ENCODE measurements around the gene ORC5.
"Not testable (repeated sequence)": the region's sequence is repeated elsewhere in the genome, so short reads cannot be mapped to it uniquely, and the experiment has no call there.

Gene ORC5

DNA sequence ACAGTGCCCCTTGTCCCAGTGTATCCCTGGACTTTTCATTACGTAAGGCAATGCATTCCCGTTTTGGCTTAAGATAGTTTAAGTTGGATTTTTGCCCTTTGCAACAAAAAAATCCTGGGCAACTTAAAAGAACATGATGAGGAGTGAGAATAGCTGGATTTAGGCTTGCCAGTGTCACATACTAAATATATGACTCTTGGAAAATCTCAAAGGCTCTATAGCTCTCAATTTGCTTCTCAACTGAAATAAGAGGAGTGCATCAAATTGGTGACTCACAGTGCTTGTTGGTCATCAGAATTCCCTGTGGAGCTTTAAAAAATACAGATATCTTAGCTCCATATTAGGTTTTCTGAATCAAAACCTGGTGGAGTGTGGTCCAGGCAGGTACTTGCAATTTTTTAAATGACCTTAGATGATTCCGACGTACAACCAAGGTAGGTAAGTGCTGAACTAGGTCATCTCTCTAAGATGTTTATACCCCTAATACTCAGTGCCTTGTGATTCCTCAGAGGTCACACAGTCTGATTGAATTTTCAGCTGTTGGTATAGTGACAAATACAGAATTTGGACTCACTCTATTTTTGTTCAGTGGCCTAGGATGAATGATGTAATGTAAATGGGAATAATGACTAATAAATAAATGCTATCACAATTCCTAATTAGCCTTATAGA lies 33.9 kb upstream of the ORC5 start:
- no peak overlapping the region for H3K4me3 ChIP-seq (ENCODE audit: low read length, poor library complexity, severe bottlenecking)
- no peak overlapping the region for H2AFZ ChIP-seq (ENCODE audit: low read length)
- no peaks in the 10 kb centered on the region for H3F3A ChIP-seq (ENCODE audit: low read depth)
- H4K20me1 ChIP-seq (ENCODE audit: insufficient read depth, low read length, poor library complexity, severe bottlenecking): no peaks in the 10 kb centered on the region
- H3K27me3 ChIP-seq (ENCODE audit: insufficient read depth, low read length, poor library complexity, severe bottlenecking): no peaks in the 10 kb centered on the region
- H3K4me2 ChIP-seq (ENCODE audit: low read depth, low read length, poor library complexity, severe bottlenecking): no peak overlapping the region
- no peaks in the 10 kb centered on the region for H3K4me1 ChIP-seq (ENCODE audit: insufficient read depth, low read length, poor library complexity, severe bottlenecking)
- no peaks in the 10 kb centered on the region for H3K36me3 ChIP-seq (ENCODE audit: insufficient read depth, low read length)
- no peaks in the 10 kb centered on the region for H3K9me2 ChIP-seq (replicated peaks; ENCODE audit: low read depth, low read length)
- H3K9me3 ChIP-seq (ENCODE audit: insufficient read depth, low read depth, low read length): no peaks in the 10 kb centered on the region
- TF ChIP-seq EZH2phosphoT487 (IDR thresholded peaks at IDR 0.05; ENCODE audit: borderline replicate concordance): no peak
- TF ChIP-seq, protein P1, sequence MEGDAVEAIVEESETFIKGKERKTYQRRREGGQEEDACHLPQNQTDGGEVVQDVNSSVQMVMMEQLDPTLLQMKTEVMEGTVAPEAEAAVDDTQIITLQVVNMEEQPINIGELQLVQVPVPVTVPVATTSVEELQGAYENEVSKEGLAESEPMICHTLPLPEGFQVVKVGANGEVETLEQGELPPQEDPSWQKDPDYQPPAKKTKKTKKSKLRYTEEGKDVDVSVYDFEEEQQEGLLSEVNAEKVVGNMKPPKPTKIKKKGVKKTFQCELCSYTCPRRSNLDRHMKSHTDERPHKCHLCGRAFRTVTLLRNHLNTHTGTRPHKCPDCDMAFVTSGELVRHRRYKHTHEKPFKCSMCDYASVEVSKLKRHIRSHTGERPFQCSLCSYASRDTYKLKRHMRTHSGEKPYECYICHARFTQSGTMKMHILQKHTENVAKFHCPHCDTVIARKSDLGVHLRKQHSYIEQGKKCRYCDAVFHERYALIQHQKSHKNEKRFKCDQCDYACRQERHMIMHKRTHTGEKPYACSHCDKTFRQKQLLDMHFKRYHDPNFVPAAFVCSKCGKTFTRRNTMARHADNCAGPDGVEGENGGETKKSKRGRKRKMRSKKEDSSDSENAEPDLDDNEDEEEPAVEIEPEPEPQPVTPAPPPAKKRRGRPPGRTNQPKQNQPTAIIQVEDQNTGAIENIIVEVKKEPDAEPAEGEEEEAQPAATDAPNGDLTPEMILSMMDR (conservative IDR thresholded peaks at IDR 0.05; ENCODE audit: low read length): no peak
- H3K9ac ChIP-seq (ENCODE audit: low read depth, low read length, poor library complexity, severe bottlenecking): no peak overlapping the region
- H3K79me2 ChIP-seq (ENCODE audit: insufficient read depth, low read length): no peaks in the 10 kb centered on the region

DNA sequence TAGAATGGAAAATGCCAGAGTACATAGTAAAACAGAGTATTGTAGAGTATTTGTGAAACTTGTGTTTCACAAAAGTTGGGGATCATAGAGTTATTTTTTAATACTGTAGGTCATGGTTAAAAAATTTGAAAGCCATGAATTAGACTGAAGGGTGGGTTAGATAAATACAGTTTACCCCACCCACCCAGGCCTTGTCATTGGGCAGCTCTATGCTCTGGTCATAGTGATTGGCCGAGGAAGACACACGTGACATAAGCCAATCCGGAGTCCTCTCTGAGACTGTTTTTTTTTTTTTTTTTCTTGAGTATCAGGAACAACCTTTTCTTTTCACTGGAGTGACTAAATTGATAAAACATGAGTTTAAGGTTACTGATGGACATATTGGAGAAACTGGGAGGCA lies 33.3 kb upstream of the ORC5 start:
- no peak overlapping the region for H3K9ac ChIP-seq (ENCODE audit: low read depth, low read length, poor library complexity, severe bottlenecking)
- H2AFZ ChIP-seq (ENCODE audit: low read length): no peak overlapping the region
- H4K20me1 ChIP-seq (ENCODE audit: insufficient read depth, low read length, poor library complexity, severe bottlenecking): no peaks in the 10 kb centered on the region
- no peaks in the 10 kb centered on the region for H3K9me3 ChIP-seq (ENCODE audit: insufficient read depth, low read depth, low read length)
- no peak overlapping the region for H3K4me2 ChIP-seq (ENCODE audit: low read depth, low read length, poor library complexity, severe bottlenecking)
- no peaks in the 10 kb centered on the region for H3K27me3 ChIP-seq (ENCODE audit: insufficient read depth, low read length, poor library complexity, severe bottlenecking)
- no peaks in the 10 kb centered on the region for H3K36me3 ChIP-seq (ENCODE audit: insufficient read depth, low read length)
- H3K4me1 ChIP-seq (ENCODE audit: insufficient read depth, low read length, poor library complexity, severe bottlenecking): no peaks in the 10 kb centered on the region
- H3K79me2 ChIP-seq (ENCODE audit: insufficient read depth, low read length): no peaks in the 10 kb centered on the region
- no peak for TF ChIP-seq EZH2phosphoT487 (IDR thresholded peaks at IDR 0.05; ENCODE audit: borderline replicate concordance)
- TF ChIP-seq, protein P1 (conservative IDR thresholded peaks at IDR 0.05; ENCODE audit: low read length): no peak
- H3K9me2 ChIP-seq (replicated peaks; ENCODE audit: low read depth, low read length): no peaks in the 10 kb centered on the region
- no peaks in the 10 kb centered on the region for H3F3A ChIP-seq (ENCODE audit: low read depth)
- no peak overlapping the region for H3K4me3 ChIP-seq (ENCODE audit: low read length, poor library complexity, severe bottlenecking)

DNA sequence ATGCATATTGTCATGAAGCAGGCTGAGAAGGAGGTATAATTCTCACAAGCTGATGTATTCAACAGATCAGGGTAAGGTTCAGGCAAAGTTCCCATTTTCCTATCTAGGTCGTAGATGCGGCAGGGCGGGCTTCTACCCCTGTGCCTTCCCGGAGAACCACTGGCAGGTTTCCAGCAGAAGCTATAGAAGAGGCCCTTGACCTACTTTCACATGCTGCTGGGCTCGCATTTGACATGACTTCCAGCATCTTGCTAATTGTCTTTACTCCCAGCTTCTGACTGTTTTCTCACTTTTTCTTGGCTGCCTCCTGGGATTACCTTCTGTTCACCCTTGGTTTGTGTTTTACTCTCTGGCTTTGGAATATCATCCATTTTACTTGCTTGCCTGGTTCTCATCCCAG lies 32.6 kb upstream of the ORC5 start:
- no peaks in the 10 kb centered on the region for H3K36me3 ChIP-seq (ENCODE audit: insufficient read depth, low read length)
- no peak overlapping the region for H3K4me3 ChIP-seq (ENCODE audit: low read length, poor library complexity, severe bottlenecking)
- no peaks in the 10 kb centered on the region for H3F3A ChIP-seq (ENCODE audit: low read depth)
- no peaks in the 10 kb centered on the region for H4K20me1 ChIP-seq (ENCODE audit: insufficient read depth, low read length, poor library complexity, severe bottlenecking)
- no peak overlapping the region for H3K9ac ChIP-seq (ENCODE audit: low read depth, low read length, poor library complexity, severe bottlenecking)
- no peaks in the 10 kb centered on the region for H3K9me2 ChIP-seq (replicated peaks; ENCODE audit: low read depth, low read length)
- H3K4me2 ChIP-seq (ENCODE audit: low read depth, low read length, poor library complexity, severe bottlenecking): no peak overlapping the region
- TF ChIP-seq EZH2phosphoT487 (IDR thresholded peaks at IDR 0.05; ENCODE audit: borderline replicate concordance): no peak
- TF ChIP-seq, protein P1 (conservative IDR thresholded peaks at IDR 0.05; ENCODE audit: low read length): no peak
- no peak overlapping the region for H2AFZ ChIP-seq (ENCODE audit: low read length)
- H3K4me1 ChIP-seq (ENCODE audit: insufficient read depth, low read length, poor library complexity, severe bottlenecking): no peaks in the 10 kb centered on the region
- no peaks in the 10 kb centered on the region for H3K27me3 ChIP-seq (ENCODE audit: insufficient read depth, low read length, poor library complexity, severe bottlenecking)
- H3K9me3 ChIP-seq (ENCODE audit: insufficient read depth, low read depth, low read length): no peaks in the 10 kb centered on the region
- H3K79me2 ChIP-seq (ENCODE audit: insufficient read depth, low read length): no peaks in the 10 kb centered on the region

DNA sequence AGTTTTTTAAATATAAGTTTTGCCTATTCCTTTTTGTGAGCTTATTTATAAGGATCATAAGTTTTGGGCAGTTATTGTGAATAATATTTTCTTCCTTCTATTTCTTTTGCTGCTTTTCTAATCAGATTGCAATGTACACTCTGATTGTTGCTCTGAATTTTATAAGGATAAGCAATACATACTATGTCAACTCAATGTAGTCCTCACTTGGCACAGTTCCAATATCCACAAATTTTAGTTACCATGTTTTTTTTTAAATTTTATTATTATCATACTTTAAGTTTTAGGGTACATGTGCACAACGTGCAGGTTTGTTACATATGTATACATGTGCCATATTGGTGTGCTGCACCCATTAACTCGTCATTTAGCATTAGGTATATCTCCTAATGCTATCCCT lies 27.2 kb upstream of the ORC5 start:
- not testable (repeated sequence) for H3K4me3 ChIP-seq (ENCODE audit: low read length, poor library complexity, severe bottlenecking); H3K4me2 ChIP-seq (ENCODE audit: low read depth, low read length, poor library complexity, severe bottlenecking); H3F3A ChIP-seq (ENCODE audit: low read depth); H3K9me3 ChIP-seq (ENCODE audit: insufficient read depth, low read depth, low read length); H3K9ac ChIP-seq (ENCODE audit: low read depth, low read length, poor library complexity, severe bottlenecking); H3K27me3 ChIP-seq (ENCODE audit: insufficient read depth, low read length, poor library complexity, severe bottlenecking); H3K36me3 ChIP-seq (ENCODE audit: insufficient read depth, low read length); H3K4me1 ChIP-seq (ENCODE audit: insufficient read depth, low read length, poor library complexity, severe bottlenecking); H3K79me2 ChIP-seq (ENCODE audit: insufficient read depth, low read length); H4K20me1 ChIP-seq (ENCODE audit: insufficient read depth, low read length, poor library complexity, severe bottlenecking); H3K9me2 ChIP-seq (replicated peaks; ENCODE audit: low read depth, low read length); H2AFZ ChIP-seq (ENCODE audit: low read length)
